Right kidney (tissue), 1 donor: ENCODE measurements around the gene KDM4C.

Experiments
- DNase-seq: peaks from one replicate; pipeline ENCODE4 v3.0.0-alpha.2; 2016

The KDM4C gene

DNA sequence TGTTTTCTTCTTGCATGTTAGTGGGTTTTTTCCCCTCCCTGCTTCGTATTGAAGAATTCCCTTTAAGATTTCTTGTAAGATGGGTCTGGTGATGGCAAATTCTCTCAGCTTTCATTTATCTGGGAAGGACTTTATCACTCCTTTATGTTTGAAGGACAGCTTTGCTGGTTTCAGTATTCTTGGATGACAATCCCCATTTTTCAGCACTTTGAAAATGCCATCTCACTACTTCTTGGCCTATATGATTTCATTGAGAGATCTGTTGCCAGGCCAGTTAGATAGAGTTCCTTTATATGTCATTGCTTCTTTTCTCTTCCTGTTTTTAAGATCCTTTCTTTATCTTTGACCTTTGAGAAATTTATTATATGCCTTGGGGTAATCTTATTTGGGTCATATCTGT, 106.3 kb downstream of the KDM4C start:
- no peak for DNase-seq

DNA sequence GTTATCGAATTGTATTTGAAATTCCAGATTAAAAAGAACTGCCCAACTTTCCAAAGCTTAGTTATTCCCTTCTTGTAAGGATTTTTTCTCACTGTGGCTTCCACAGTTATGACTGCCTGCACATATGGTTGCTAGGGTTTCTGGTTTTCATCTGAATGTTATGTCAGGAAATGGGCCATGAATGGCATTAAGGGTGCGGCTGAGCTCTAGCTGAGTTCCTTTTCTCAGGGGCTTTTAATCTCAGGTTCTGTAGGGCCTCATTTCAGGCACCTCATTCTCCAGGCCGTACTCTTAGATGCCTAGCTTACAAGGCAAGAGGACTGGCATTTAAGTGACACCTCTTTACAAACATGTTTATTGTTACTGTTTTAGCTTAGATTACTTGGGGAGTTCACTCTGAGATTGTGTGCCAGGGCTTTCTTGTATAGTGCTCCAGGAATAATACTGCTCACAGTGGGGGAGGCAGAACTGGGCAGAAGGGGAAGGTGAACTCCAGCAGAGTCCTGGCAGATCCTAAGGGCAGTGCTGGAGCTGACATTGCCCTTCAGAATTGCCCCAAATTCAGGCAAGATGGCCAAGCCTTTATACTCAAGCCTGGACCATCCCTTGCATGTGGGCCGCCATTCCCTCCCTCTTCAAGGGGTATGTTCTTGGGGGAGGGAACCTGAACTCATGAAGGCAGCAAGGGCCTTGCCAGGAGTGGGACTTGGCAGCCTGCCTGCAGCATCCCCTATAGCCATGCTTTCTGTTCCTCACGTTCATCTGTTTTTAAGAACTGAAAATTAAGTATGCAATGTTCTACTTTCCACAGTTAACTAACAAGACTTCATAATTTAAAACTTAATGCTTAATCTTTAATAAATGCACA, 111.5 kb downstream of the KDM4C start:
- no peak for DNase-seq

DNA sequence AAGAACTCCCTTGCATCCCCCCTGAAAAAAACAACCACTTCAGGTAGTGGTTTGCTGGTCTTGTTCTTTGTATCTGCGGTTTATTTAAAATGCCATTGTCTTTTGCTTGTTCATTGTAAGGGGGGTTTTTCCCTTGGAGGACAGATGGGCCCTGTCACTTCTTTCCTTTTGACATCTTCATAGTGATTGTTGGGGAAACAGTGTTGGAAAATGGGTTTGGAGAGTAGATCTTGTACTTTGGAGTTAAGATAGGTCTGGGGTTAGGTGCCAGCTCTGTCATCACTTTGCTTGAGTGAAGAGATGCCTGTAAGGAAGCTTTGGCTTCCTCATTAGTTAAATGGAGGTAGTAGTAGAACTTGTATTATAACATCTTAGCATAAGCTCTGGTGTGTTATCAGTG, 112.4 kb downstream of the KDM4C start:
- no peak for DNase-seq

DNA sequence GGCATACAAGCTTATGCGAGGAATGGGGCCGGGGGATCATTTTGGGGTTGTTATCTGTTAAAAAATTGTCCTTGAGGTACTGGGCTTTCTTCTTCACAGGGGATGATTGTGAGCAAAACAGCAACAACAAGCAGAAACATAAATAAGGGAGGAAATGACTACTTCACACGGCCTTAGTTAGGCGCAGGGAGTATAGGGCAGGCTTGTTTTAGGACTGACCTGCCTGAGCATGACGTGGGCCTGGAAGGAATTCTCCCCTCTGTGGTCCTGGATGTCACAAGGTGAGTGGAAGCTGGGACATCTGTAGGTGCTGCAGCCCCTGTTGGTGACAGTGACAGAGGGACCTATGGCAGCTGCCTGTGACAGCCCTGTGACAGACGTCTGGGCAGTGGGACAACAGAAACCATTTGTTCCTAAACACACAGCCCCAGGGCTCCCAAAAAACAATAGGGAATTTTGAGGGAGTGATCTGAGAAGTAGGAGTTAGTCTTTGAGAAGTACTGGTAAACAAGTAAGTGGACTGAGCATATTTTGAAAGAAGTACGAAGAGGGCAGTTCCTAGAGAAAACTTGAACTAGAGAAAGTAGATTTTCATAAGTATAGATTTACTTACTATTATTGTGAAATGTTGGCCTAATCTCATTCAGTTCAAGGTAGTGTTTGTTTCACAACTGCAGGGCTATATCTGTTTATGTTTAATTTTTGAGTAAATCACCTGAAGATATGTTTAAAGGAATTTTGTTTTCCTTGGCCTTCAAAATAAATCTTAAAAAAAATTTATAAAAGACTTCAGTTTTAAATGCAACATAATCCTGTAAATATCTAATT, 113.1 kb downstream of the KDM4C start:
- DNase-seq: no peak

DNA sequence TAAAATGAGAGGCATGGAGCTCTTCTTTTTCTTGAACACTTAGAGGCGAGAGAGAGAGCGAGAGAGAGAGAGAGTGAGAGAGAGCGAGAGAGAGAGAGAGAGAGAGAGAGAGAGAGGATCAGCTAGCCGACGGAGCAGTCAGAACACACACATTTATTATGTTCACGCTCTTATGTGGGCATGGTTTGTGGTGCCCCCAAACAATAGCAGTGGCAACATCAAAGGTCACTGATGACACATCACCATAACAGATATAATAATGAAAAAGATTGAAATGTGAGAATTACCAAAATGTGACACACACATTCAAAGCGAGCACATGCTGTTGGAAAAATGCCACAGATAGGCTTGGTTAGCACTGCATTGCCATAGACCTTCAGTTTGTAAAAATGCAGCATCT, 116.1 kb downstream of the KDM4C start:
- DNase-seq: no peak

DNA sequence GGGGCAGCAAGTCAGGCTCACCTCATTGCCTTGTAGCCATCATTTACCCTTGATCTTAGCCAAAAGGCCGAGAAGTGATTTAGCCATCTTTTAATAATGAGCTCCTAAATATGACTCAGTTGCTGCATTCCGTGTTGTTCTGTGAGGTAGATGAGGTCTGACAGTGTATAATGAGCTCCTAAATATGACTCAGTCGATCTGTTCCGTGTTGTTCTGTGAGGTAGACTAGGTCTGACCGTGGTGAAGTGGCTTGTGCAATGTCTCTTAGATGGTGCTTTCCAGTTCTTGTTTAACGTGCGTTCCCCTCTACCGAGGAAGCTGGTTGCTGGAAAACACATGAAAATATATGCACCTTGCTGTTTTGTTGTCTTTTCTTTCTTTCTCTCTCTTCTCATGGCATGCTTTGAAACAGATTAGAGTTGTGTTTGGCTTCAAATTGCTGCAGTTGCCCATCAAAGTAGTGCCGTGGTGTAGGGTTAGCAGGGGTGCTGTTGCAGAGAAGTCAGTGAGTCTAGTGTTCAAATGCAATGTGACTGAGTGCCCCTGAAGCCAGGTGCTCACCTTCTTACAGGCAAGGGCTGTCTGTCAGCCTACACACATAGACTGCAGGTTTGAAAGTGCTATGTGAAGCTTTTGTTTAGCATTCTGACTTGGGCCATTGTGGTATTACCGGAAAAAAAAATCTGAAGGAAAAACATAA, 118.6 kb downstream of the KDM4C start:
- DNase-seq: no peak

DNA sequence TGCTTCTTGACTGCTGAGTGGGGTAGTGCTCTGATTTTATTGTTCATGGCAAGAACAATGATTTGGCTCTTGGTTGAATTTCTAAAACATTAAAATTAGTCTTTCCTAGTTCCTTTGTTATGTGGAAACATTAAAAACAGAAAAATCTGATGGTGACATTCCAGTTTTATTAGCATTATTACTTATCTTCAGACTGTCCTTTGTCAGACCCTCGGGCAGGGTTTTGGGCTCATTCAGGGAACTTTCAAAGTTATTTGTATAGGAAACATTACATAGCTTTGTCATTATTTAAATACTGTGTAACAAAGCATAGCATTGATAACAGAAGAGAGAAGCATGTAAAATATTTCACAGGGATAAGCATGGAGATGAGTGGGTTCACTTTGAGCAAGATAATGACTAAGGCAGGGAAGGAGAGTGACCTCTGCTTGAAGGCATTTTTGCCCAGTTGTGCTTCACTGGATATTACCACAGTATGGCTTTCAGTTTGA, 119.9 kb downstream of the KDM4C start:
- no peak for DNase-seq

DNA sequence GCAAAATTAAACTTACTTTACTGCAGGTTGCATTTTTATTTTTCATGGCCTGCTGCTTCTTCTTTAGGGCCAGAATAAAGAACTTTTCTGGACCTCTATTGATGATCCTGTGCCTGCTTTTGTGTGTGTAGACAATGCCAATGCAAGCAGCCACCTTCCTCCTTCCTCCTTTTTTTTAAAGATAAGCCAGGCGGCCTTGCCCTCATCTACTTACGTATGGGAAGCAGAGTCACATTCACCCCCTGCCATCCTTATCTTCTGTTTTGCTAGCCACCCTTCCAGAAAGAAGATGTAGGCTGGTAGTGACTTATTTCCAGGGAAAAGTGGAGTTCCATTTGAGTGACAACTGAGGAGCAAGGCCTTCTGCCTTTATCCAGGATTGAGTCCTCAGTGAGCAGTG, 122.9 kb downstream of the KDM4C start:
- no peak for DNase-seq

DNA sequence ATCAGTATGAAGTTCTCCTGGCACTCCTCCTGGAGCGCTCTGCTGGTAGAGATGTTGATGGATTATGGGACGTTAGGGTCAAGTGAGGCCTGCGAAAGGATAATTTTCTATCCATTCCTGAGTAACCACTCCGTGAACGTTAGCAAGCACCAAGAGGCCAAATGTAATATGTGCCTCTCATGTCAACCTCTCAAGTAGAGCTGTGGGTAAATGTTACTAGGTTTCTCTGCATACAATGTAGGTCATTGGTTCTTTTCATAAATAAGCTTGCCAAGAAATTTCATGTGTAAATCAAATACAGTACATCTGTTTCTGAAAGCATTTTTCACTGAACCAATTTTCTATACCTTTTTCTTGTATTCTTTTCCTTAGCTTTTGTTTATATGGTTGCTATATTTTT, 126.3 kb downstream of the KDM4C start:
- no peak for DNase-seq

DNA sequence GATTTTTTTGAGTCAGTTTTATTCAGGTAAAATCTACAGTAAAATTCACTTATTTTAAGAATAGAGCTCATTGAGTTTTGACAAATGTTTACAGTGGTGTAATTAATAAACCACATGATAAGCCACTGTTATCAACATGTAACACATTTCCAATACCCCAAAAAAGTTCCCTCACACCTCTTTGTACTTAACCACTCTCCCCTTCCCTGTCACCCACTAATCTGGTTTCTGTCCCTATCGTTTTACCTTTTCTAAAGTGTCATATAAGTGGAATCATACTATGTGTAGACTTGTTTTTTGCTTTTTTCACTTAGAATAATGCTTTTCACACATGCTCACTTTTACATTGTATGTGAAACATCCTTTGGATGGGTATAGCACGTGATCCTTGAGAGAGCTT, 127.2 kb downstream of the KDM4C start:
- DNase-seq: no peak

DNA sequence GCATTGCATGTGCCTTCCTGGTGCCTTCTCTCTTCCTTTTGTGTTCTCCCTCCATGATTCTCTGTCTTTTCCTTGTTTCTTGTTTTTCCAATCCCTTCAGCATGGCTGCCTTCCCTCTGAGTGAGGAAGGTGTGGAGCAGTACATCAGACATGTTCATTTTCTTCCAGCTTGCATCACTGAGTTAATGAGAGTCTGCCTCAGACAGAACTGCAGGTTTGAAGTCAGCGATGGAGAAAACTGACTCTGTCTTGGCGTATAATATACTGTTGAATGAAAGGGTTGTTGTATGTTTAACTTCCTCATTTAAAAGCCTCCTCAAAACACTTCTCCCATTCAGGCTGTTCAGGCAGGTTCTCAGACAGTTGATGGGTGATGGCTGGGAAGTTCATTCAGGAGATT, 129.3 kb downstream of the KDM4C start:
- no peak for DNase-seq

DNA sequence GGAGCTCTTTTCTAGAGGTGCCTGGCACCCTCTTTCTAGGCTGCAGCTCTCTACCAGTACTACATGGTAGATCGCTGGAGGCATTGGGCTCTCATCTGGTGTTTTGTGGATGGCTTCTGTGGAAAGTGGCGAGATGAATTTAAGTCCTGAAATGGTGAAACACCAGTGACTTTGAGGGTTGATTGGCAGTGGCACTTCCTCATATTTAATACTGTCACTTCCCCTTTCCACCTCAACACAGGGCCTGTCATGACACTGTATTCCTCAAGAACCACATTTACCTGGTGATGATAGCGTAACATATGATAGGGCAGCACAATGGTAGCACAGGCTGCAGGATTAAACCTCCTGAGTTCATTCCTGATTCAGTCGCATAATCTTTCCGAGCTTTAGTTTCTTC, 132.1 kb downstream of the KDM4C start:
- no peak for DNase-seq

DNA sequence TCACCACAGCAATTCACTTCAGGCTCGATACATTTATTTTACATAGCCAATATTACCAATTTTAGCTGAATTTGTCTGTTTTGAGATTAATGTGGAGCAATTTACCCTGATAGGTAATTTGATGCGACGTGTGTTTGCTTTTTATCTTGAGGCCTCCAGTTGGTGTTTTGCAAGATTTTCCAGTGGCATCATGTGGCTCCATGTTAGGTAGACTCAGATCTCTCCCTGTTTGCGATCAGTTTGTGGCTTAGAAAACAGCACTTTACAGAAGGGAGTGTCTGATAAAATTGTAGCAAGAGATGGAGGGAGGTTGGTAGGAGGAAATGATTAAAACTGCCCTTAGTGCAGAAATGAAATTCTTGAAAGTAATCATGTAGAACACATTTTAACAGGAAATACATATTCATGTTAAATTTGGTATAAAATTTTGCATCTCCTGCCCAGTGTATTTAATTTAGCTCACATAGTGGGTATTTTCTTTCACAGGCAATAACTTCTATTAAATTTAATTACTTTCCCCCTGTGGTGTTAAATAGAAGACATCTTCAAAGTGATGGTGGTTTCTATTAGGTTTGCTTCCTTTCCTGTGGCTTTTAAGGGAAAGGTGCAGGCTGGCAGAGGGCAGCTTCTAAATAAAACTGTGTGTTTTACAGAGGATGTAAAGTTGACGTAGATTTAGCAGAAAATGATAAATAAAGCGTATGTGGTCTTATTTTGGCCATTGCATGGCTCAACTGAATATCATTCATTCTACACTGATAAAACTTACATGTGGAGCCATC, 135.8 kb downstream of the KDM4C start:
- no peak for DNase-seq

DNA sequence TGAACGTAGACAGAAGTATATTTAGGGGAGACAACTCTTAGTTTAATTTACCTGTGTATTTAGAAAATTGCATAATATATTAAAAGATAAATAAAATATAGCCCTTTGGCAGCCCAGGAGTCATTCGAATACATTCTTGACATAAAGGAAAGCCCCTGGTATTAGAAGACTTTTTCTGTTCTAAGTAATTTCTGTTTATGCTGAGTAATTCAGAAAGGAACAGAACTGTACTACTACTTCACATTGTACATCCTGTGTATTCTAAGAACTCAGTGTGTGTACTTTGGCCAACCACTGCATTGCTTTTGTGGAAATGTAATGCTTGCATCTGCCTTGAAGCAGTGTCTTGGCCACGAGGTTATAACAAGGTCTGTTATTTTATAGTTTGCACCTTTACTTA, 136.4 kb downstream of the KDM4C start:
- no peak for DNase-seq

DNA sequence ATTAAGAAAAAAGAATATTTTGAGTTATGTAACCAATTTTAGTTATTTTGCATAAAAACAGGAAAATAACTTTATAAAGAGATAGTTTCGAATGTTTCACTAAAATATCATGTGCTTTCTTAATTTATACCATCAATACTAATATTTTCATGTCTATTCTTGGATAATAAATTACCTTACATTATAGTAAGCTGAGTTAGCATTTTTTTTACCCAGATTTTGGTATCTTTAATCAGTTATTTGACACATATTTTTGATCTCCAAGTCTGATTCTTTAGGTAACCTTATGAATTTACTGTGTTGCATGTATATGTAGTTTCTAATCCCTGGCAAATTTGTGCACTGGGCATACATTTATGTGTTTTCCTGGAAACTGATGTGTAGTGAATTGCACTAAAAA, 138.0 kb downstream of the KDM4C start:
- no peak for DNase-seq

DNA sequence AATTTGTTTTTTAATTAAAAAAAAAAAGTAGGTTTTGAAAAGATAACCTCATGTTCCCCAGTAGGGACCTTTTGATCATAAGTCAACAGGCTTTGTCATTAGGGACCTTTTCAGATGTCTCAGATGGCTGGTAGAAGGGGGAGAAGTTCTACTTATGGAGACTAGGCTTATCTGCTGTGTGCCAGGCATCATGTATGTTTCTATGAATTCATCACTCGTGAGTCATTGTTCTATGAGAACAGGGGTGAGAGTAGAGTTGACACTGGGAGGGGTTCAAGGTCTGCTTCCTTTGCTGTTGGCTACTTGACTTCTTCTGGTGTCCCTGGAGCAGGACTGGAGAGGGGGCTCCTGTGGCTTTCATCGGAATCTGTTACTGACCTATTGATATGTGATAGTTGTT, 138.8 kb downstream of the KDM4C start:
- no peak for DNase-seq

DNA sequence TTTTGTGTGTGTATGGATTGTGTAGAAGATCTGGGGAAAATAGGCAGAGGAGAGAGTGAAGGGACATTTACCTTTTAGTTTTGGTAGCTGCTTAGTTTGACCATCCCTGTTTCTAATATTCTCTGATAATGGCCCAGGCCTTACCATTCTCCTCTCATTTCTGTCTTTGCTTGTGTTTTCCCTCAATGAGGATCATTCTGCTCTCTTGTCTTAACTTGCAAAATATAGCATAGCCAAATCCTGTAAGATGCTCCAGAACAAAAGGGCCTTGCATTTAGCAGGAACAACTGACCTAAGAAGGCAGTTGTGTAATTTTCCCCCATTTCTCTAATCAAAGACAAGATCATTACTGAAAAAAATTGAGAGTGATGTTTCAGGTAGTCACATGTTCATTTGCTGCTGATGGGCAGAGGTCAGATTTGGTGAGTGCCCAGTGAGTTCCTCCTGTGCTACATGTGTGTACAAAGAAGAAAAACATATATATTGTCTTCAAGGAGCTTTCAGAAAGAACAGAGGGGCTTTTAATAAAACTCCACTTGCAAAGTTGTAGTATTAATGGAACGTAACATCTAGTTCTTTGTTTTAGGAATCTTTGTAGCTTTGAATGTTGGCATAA, 139.5 kb downstream of the KDM4C start:
- no peak for DNase-seq

DNA sequence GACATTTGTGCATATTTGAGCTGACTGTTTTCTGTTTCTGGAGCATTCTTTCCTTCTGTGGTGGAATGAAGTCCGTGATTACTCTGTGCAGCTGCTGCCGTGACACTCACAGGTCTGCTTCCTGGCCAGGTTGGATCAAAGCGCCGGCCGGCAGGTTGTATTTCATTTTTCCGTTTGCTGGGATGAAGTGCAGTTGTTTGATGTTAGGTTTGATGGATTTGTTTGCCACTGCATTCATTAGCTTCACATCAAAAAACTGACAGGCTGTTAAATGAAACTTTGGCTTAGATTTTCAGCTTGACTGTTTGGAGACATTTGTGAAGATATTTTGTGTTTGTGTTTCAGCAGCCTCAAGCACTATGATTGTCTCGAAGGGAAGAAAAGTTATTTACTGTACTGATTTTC, 140.1 kb downstream of the KDM4C start:
- no peak for DNase-seq

DNA sequence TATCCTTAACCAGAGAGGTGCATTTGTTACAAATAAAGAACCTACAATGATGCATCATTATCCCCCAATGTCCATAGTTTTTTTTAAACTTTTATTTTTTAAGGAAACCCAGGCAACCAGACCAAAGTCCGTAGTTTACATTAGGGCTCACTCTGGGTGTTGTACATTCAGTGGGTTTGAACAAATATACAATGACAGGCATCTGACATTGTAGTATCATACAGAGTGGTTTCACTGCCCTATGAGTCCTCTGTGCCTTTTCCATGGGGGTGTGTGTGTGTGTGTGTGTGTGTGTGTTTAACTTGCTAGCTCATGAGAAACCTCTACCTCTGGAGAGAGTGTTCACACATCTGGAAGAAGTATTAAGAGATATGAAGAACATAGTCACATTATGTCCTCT, 141.5 kb downstream of the KDM4C start:
- no peak for DNase-seq

DNA sequence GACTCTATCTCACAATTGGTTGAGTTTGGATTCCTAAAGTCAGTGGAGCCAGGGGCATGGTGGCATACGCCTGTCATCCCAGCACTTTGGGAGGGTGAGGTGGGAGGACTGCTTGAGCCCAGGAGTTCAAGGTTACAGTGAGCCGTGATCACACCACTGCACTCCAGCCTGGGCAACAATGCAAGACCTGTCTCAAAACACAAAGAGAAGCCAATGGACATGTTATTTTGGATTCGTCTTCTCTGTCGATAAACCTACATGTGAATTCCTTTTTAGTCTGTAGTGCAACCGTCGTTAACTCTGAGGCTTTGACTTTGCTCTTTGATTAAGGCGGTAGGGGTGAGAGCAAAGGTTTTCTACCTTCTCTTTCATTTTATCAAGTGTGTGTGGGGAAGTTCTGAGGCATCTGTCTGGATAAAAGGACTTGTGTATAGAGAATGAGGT, 142.7 kb downstream of the KDM4C start:
- no peak for DNase-seq

DNA sequence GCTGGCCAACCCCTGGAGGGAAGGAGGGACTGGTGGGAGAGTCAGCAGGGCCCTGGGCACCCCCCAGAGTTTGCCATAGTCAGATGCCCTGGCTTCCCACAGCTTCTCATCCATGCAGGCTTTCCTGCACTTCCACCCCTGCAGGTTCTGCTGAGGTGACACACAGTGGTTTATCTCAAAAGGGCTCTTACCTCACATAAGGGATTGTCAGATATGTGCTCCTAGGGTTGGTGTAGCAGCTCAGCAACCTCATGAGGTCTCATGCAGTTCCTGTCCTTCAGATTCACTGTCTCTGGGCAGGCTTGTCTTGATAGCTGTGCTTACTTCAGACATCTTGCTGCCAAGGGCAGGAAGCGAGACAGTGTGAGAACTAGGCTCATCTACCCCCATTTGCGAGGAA, 143.4 kb downstream of the KDM4C start:
- DNase-seq: no peak

DNA sequence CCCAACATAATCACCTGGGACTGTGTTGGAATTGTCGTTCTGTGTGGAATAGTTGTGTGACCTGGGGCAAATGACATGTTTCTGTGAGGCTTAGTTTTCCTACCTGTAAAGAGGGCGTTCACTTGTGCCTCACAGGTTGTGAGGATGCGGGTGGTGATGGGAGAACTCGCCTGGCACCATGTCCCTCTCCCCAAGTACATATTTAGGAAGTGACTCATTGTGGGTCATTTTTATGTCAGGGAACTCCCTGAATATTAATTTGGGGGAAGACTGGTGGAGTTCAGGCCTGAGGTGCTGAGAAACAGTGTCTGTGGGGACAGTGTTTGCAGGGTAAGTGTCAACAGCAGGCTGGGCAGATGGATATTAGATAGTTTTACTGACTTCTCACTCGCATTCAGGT, 144.7 kb downstream of the KDM4C start:
- DNase-seq: no peak
